Stimulated activated CD4-positive, alpha-beta T cell treated with anti-CD3 and anti-CD28 coated beads, Interleukin-2, amount 100 ng/mL, for 4 hours (primary cell): ENCODE measurements around the gene GRK1.

Source experiments
- DNase-seq: peaks from one replicate; pipeline ENCODE4 v3.0.0-alpha.2; 2020; ENCODE audit warnings: low read depth

GRK1 gene

DNA sequence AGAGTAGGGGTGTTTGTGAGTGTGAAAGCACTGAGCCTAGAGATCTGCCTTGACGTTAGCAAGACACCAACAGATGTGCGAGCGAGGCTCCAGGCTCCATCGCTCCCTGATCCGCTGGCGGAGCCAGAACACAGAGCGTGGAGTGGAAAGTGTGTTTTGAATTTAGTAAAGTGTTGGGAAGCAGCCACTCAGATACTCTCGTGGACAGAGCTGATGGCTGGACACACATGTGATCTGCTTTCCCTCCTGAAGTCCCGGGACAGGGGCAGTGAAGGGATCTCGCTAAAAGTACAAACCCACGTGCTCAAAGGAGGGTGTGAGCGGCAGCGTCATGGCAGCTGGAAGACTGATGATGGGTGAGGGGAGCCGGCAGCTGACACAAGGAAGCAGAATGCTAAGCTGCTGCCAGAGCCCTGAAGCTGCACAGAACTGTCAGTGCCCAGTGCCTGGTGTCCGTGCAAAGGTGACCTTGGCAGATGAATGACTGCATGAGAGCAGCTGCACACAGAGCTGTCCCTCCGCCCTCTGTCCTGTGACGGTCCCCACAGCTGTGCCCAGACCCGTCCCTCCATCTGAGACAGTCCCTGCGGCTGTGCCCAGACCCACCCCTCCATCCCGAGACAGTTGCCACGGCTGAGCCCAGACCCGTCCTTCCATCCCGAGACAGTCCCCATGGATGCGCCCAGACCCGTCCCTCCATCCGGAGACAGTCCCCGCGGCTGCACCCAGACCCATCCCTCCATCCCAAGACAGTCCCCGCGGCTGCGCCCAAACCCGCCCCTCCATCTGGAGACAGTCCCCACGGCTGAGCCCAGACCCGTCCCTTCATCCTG, 62.4 kb downstream of the GRK1 start:
- DNase-seq, result no peak

GRCh38 chr13:113730258-113730691, 63.3 kb downstream of the GRK1 start:
- DNase-seq, result no peak

- no peak for DNase-seq
Measured at GRCh38 chr13:113730831-113731191, 63.8 kb downstream of the GRK1 start.

DNA sequence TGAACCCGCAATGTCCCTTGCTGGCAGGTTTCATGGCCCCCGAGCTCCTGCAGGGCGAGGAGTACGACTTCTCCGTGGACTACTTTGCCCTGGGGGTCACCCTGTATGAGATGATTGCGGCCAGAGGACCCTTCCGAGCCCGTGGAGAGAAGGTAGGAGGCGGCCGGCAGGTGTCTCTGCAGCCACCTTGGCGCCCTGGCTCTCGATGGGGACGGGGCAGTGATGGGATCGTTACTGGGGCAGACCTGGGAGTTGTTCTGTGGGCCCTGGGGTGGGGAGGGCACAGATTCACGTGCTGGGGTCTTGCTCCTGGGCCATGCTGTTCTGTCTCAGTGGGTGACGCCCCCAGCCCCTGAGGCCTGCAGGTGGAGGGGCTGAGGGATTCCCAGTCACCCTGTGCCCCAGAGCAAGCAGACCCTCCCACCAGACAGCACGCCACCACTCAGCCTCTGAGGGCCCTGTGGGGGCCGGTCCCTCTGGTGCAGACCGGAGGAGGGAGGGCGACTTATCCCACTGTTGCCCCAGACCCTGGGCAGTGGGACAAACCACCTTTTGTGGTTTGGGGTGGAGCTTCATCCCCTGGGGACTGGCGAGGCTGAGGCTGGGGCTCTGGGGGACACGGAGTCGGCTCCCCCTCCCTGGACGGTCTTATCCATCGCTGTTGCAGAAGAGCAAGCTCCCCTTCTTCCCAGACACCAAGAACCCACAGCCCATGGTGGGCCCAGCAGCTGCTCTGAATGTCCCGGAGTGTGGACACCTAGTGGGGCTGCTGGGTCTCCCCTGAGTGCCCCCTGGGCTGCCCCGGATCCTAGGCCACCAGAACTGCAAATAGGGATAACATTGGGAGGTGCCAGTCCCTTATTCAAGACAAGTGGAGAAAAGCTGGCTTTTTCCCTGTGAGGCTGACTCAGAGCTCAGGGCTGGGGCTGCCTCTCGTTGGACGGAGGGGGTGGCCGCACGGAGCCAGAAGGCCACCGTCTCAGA, 64.5 kb downstream of the GRK1 start:
- DNase-seq, result no peak

GRCh38 chr13:113732176-113732960, 65.3 kb downstream of the GRK1 start:
- no peak for DNase-seq

GRCh38 chr13:113732961-113733950, 66.2 kb downstream of the GRK1 start:
- DNase-seq, result no peak

DNA sequence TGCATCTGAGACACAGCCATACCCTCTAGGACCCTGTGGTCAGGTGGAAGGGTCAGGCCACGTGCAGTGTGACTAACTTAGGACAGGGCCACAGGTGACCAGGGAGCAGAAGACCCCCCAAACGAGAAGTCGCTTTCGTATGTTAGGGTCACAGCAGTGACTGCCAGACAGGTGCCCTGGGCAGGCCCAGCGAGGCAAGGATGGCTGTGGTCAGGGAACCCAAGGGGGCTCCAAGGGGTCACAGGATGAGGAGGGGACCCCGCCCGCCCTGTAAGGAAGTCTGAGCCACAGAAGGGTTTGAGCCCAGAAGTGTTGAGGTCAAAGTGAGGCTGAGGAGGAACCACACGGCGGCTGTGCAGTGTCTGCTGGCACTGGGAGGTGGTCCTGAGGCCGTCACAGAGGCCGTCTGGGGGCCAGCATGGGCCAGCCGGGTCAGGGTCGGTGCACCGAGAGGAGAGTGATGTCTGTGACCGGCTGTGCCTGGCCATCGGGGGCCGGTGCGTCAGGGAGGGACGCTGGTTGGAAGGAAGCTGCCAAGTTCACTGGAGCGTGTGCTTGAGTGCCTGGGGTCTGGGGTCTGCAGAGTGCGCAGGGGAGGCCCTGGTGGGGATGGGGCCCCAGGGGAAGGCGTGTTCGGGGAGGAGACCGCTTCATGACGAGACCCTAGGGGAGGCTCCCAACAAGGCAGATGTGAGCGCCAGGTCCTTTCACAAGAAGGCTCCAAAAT, 67.2 kb downstream of the GRK1 start:
- DNase-seq, result no peak

DNA sequence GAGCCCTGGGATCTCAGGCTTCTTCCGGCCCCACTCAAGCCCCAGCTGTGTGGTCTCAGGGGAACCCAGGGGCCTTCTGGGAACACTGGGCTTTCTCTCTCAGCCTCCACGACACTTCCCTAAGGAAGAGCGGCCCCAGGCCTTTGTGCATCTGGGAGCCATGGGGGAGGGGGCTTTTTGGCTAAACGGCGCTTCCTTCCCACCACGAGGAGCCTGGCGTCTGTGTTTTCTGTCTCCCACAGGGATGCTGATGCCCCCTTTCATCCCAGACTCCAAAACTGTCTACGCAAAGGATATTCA, 67.8 kb downstream of the GRK1 start:
- DNase-seq, result no peak

DNA sequence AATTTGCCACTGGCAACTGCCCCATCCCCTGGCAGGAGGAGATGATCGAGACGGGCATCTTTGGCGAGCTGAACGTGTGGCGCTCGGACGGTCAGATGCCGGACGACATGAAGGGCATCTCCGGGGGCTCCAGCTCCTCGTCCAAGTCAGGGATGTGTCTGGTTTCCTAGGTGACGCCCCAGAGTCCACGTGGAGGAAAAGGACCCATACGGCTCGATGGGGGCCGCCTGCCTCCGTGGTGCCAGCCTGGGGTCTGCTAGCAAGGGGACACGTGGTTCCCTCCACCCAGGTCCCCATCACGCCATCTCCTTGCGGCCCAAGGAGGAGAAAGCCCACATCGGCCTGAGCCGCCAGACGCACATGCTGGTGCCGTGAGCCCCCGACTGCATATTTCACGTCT, 68.2 kb downstream of the GRK1 start:
- DNase-seq, result no peak

GRCh38 chr13:113735750-113736149, 68.7 kb downstream of the GRK1 start:
- no peak for DNase-seq

- no peak for DNase-seq
Measured at GRCh38 chr13:113736258-113736731, 69.3 kb downstream of the GRK1 start.

DNA sequence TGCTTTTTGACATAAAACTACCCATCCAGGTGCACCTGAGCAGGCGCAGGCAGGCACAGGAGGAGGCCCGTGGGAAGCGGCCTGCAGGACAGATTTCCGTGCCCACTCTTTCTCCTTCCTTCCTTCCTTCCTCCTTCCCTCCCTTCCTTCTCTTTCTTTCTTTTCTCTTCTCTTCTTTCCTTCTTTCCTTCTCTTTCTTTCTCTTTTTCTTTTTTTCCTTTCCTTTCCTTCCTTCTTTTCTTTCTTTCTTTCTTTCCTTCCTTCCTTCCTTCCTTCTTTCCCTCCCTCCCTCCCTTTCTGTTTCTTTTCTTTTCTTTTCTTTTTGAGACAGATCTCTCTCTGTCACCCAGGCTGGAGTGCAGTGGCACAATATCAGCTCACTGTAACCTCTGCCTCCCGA, 70.8 kb downstream of the GRK1 start:
- DNase-seq, result no peak

DNA sequence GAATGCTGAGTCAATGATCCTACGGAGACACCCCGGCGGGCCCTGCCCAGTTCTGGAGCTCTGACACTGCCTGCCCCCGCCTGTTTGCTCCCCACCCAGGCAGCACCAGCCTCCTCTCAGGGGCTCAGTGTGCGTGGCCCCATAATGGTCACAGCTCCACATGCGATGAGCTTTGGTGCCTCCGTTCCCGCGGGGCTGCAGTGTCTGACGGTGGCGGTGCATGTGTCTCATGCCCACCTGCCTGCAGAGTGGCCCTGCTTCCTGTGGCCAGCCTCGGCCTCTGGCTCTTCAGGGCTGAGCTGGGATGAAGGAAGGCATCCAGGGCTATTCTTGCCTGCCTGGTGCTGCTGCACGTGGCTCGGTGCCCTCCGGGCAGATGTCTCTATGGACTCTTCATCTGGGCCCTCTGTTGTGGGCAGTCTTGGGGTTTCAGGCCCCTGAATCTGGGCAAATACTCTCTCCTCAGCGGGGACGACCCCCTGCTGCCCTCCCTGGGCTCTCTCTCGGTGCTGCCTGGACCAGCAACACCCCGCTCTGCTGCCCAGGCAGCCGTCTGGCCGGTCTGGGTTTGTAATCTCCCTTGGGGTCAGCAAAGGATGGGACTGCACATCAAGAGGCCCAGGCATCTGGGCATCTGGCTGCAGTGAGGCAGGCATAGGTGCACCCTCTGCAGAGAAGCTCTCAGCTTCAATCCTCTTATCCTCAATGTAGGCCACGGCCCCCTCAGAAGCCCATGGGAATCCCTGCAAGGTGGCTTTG, 72.7 kb downstream of the GRK1 start:
- no peak for DNase-seq

DNA sequence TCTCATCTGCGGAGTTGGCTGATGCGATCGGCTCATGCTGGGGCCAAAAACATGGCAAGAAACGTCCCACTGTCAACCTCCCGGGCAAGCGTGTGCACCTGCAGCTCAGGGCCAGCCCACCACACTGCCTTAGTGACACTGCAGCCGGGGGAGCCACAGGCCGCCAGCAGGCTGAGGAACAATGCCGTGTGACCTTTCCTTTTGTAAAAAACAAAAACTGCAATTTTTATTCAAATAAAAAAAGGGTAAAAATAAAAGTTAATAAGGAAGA, 73.2 kb downstream of the GRK1 start:
- DNase-seq, result no peak

DNA sequence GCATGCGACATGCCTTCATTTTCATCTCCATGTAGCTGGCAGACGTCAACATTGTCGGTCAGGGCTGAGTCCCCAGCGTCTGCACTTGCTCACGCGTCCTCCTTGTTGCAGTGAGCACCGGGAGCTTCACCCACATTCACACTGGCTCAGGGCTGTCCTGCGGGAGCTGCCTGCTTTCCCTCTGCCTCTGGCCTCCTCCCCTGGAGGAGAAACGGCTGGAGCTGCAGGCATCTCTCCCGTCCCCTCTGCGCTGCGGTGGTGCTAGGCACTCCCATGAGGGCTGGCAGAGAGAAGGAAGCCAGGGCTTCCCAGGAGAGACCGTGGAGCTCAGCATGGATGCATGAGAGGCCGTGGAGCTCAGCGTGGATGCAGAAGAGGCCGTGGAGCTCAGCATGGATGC, 73.6 kb downstream of the GRK1 start:
- DNase-seq, result no peak

DNA sequence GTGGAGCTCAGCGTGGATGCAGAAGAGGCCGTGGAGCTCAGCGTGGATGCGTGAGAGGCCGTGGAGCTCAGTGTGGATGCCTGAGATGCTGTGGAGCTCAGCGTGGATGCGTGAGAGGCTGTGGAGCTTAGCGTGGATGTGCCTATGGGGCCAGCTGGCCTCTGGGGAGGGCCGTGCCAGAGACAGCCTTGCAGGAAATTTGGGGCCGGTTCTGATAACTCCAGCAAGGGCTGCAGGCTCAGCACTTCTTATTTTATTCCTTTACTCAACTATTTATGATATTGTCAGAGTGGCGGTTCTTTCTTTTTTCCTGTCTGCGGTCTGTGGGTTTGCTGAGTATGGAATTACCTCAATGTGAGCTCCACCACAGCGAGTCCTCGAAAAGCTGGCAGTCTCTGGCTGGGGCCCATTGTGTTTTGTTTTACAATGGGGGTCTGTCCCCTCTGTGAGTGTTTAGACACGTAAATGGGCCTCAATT, 74.2 kb downstream of the GRK1 start:
- DNase-seq, result no peak

DNA sequence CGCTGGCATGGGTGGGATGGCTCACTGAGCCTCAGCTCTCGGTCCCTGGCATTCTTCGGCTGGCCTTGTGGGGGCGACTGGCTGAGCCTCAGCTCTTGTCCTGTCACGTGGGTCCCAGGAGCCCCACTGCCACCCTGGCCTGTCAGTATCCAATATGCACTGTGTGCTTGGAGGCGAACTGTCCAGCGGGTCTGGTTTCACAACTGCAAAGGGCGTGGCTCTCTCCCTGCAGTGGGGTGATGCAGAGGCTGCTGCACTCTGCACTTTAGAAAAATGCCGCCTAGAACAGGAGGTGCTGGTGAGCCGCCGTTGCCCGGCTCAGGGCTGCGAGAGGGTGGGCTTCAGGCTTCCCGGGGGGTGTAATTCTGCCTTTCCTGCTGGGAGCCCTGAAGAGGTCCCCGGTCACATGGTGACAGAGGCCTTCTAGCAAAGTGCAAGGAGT, 75.0 kb downstream of the GRK1 start:
- no peak for DNase-seq

- DNase-seq, result no peak
Measured at GRCh38 chr13:113742445-113743120, 75.6 kb downstream of the GRK1 start.
